ENCODE results near the gene SLC34A1.

Gene SLC34A1

DNA sequence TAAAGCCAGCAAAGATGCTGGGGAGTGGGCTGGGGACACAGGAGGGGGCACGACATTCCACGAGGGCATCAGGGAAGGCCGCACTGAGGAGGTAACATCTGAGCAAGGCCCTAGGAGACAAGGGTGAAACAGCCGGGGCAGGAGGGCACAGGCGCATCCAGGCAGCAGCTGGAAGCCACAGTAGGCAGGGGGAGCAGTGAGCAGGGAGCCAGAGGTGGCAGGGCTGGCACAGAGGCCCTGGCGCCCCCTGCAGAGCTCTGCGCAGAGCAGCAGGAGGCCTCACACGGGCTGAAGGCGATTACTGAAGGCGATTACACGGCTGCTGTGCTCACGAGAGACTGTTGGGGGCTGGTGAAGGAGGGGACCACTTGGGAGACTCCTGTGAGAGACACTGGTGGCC, 48.1 kb upstream of the SLC34A1 start:
- no peaks in the 10 kb centered on the region for H3K27me3 ChIP-seq (ENCODE audit: insufficient read depth, low read length, poor library complexity, severe bottlenecking)
- no peak overlapping the region for H3K4me3 ChIP-seq (ENCODE audit: low read length, poor library complexity, severe bottlenecking)
- H3K9me3 ChIP-seq (ENCODE audit: insufficient read depth, low read depth, low read length): no peaks in the 10 kb centered on the region
- H3K4me2 ChIP-seq (ENCODE audit: low read depth, low read length, poor library complexity, severe bottlenecking): no peak overlapping the region
- no peak overlapping the region for H3K9ac ChIP-seq (ENCODE audit: low read depth, low read length, poor library complexity, severe bottlenecking)
- peaks cover 9% of the 10 kb centered on the region for H3K4me1 ChIP-seq (ENCODE audit: insufficient read depth, low read length, poor library complexity, severe bottlenecking)
- H3K79me2 ChIP-seq (ENCODE audit: insufficient read depth, low read length): peaks cover 12% of the 10 kb centered on the region; the same call in 1 of the 2 replicates
- TF ChIP-seq, protein P1, sequence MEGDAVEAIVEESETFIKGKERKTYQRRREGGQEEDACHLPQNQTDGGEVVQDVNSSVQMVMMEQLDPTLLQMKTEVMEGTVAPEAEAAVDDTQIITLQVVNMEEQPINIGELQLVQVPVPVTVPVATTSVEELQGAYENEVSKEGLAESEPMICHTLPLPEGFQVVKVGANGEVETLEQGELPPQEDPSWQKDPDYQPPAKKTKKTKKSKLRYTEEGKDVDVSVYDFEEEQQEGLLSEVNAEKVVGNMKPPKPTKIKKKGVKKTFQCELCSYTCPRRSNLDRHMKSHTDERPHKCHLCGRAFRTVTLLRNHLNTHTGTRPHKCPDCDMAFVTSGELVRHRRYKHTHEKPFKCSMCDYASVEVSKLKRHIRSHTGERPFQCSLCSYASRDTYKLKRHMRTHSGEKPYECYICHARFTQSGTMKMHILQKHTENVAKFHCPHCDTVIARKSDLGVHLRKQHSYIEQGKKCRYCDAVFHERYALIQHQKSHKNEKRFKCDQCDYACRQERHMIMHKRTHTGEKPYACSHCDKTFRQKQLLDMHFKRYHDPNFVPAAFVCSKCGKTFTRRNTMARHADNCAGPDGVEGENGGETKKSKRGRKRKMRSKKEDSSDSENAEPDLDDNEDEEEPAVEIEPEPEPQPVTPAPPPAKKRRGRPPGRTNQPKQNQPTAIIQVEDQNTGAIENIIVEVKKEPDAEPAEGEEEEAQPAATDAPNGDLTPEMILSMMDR (conservative IDR thresholded peaks at IDR 0.05; ENCODE audit: low read length): peak; percentile 69
- no peak for TF ChIP-seq EZH2phosphoT487 (IDR thresholded peaks at IDR 0.05; ENCODE audit: borderline replicate concordance)
- no peaks in the 10 kb centered on the region for H4K20me1 ChIP-seq (ENCODE audit: insufficient read depth, low read length, poor library complexity, severe bottlenecking)
- no peaks in the 10 kb centered on the region for H3F3A ChIP-seq (ENCODE audit: low read depth)
- no peaks in the 10 kb centered on the region for H3K9me2 ChIP-seq (replicated peaks; ENCODE audit: low read depth, low read length)
- H2AFZ ChIP-seq (ENCODE audit: low read length): no peak overlapping the region
- peaks cover 40% of the 10 kb centered on the region; the same call in 1 of the 2 replicates for H3K36me3 ChIP-seq (ENCODE audit: insufficient read depth, low read length)

DNA sequence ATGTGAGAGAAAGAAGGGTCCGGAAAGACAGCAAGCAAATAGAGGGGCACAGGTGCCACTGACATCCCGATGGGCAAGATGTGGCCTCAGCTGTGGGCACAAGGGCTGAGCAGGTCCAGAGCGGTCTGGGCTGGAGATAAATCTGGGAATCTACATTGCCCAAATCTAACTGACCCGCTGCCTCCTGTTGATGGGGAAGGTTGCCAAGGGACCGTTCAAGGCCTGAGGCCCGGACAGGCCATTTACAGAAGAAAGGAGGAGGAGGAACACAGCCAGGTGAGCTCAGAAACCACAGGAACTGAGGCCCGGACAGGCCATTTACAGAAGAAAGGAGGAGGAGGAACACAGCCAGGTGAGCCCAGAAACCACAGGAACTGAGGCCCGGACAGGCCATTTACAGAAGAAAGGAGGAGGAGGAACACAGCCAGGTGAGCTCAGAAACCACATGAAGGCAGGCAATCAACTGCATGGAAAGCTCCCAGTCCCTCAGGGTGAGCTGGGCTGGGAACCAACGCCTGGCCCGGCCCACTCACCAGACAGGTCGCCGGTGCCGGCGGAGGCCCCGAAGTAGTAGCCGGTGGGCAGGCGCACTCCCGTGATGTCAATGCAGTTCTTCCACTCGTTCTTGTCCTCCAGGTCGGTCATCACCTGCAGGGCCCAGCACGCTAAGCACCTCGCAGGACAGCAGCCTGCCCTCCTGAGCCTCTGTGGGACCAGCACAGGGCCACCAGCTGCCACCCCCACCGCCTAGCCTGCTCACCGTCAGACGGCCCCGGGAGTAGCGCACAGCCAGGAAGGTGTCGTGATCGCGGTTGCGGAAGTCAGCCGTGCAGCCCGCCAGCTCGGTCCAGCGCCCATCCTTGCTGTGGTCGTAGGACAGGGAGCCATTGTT, 47.4 kb upstream of the SLC34A1 start:
- no peak overlapping the region for H3K4me3 ChIP-seq (ENCODE audit: low read length, poor library complexity, severe bottlenecking)
- no peak overlapping the region for H2AFZ ChIP-seq (ENCODE audit: low read length)
- H3K36me3 ChIP-seq (ENCODE audit: insufficient read depth, low read length): peaks cover 40% of the 10 kb centered on the region; the same call in 1 of the 2 replicates
- peaks cover 18% of the 10 kb centered on the region; the same call in 1 of the 2 replicates for H3K79me2 ChIP-seq (ENCODE audit: insufficient read depth, low read length)
- no peak overlapping the region for H3K9ac ChIP-seq (ENCODE audit: low read depth, low read length, poor library complexity, severe bottlenecking)
- no peaks in the 10 kb centered on the region for H3K9me2 ChIP-seq (replicated peaks; ENCODE audit: low read depth, low read length)
- peaks cover 4% of the 10 kb centered on the region for H3K4me1 ChIP-seq (ENCODE audit: insufficient read depth, low read length, poor library complexity, severe bottlenecking)
- H4K20me1 ChIP-seq (ENCODE audit: insufficient read depth, low read length, poor library complexity, severe bottlenecking): no peaks in the 10 kb centered on the region
- H3K27me3 ChIP-seq (ENCODE audit: insufficient read depth, low read length, poor library complexity, severe bottlenecking): no peaks in the 10 kb centered on the region
- no peaks in the 10 kb centered on the region for H3F3A ChIP-seq (ENCODE audit: low read depth)
- H3K4me2 ChIP-seq (ENCODE audit: low read depth, low read length, poor library complexity, severe bottlenecking): no peak overlapping the region
- TF ChIP-seq, protein P1 (conservative IDR thresholded peaks at IDR 0.05; ENCODE audit: low read length): no peak
- no peak for TF ChIP-seq EZH2phosphoT487 (IDR thresholded peaks at IDR 0.05; ENCODE audit: borderline replicate concordance)
- no peaks in the 10 kb centered on the region for H3K9me3 ChIP-seq (ENCODE audit: insufficient read depth, low read depth, low read length)

DNA sequence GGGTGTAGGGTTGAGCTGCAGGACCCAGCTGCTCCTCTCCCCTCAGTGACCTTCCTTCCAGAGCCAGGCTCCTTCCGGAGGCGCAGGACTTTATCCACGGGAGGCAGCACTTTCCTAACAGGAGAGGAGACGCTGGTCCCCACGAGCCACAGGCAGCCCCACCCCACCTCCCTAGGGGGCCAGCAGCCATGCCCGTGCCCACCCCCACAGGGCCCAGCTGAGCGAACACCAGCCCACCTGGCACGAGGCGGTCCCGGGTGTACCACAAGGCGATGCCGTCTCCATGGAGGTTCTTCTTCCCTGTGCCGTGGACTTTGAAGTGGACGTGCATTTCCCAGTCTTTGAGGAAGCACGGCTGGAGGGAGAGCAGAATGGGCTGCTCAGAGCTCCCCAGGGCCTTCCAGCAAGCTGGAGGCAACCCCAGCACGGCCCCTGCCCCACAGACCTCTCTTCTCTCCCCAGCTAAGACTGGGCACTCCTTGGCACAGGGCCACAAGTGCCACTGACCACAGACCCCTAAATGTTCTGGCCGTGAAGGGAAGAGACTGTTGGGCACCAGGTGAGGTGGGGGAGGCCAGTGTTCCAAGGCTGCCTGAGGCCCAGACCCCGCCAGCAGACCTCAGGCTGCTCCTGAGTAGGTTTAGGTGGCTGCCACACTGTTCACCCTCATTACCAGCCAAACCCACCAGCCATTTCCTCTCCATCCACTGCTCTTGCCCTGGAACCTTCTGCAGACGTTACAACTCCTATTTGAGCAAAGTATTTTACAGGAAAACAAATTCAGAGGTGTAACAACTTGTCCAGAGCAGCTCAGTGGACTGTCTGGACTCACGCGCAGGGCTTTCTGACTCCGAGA, 45.8 kb upstream of the SLC34A1 start:
- Histone ChIP-seq H3K9me3 (ENCODE audit: insufficient read depth, low read depth, low read length) (no peaks in the 10 kb centered on the region), H3K9ac (ENCODE audit: low read depth, low read length, poor library complexity, severe bottlenecking) (no peak overlapping the region), H3K79me2 (ENCODE audit: insufficient read depth, low read length) (peaks cover 22% of the 10 kb centered on the region; the same call in 1 of the 2 replicates), H4K20me1 (ENCODE audit: insufficient read depth, low read length, poor library complexity, severe bottlenecking) (no peaks in the 10 kb centered on the region), H3K9me2 (replicated peaks; ENCODE audit: low read depth, low read length) (no peaks in the 10 kb centered on the region), H3K4me2 (ENCODE audit: low read depth, low read length, poor library complexity, severe bottlenecking) (no peak overlapping the region), H3F3A (ENCODE audit: low read depth) (no peaks in the 10 kb centered on the region), H3K4me3 (ENCODE audit: low read length, poor library complexity, severe bottlenecking) (no peak overlapping the region), H3K36me3 (ENCODE audit: insufficient read depth, low read length) (peaks cover 37% of the 10 kb centered on the region; the same call in 1 of the 2 replicates), H3K4me1 (ENCODE audit: insufficient read depth, low read length, poor library complexity, severe bottlenecking) (no peaks in the 10 kb centered on the region), H3K27me3 (ENCODE audit: insufficient read depth, low read length, poor library complexity, severe bottlenecking) (no peaks in the 10 kb centered on the region), H2AFZ (ENCODE audit: low read length) (no peak overlapping the region)
- no peak for TF ChIP-seq EZH2phosphoT487 (IDR thresholded peaks at IDR 0.05; ENCODE audit: borderline replicate concordance)
- TF ChIP-seq, protein P1 (conservative IDR thresholded peaks at IDR 0.05; ENCODE audit: low read length): no peak

Data from Loucy (cell line).